GM23338 (cell line): ENCODE results near the gene C16orf82. TPM values are rescaled to one million over a fixed set of nuclear protein-coding genes. Genes with fewer than 3 reads are reported as not detected.

ENCODE experiments used
- ATAC-seq: fragments of 200-7000 bp; cut with Tn5 transposase; 3 replicates; pipeline ENCODE4 v1.9.1; 2020
- DNase-seq: peaks from one replicate; pipeline ENCODE4 v3.0.0-alpha.2; 2015; ENCODE audit warnings: low spot score
- H2AFZ ChIP-seq: fragments of 200-600 bp; sonication (generic); 2 replicates; pipeline ENCODE4 v1.8.0; 2016; ENCODE audit warnings: antibody characterized with exemption, mild to moderate bottlenecking, moderate library complexity
- H3F3A ChIP-seq: fragments of 200-600 bp; sonication (generic); replicated peaks from 2 replicates; pipeline ENCODE4 v1.8.0; 2017; ENCODE audit warnings: antibody characterized with exemption, mixed run types, low read depth
- H3K27ac ChIP-seq: fragments of 200-600 bp; sonication (generic); 2 replicates; pipeline ENCODE4 v1.6.1; 2016; ENCODE audit warnings: low read depth
- H3K27me3 ChIP-seq: fragments of 200-600 bp; sonication (generic); 2 replicates; pipeline ENCODE4 v1.8.0; 2016; ENCODE audit warnings: mild to moderate bottlenecking, mixed run types, moderate library complexity; ENCODE audit not compliant: insufficient read depth
- H3K36me3 ChIP-seq: fragments of 200-600 bp; sonication (generic); 2 replicates; pipeline ENCODE4 v1.8.0; 2016; ENCODE audit warnings: mild to moderate bottlenecking; ENCODE audit not compliant: insufficient read depth
- H3K4me1 ChIP-seq: fragments of 200-600 bp; sonication (generic); 2 replicates; pipeline ENCODE4 v1.8.0; 2016; ENCODE audit warnings: mild to moderate bottlenecking, moderate library complexity; ENCODE audit not compliant: insufficient read depth
- H3K4me2 ChIP-seq: fragments of 200-600 bp; sonication (generic); 2 replicates; pipeline ENCODE4 v1.7.1; 2017; ENCODE audit warnings: mixed run types
- H3K4me3 ChIP-seq: fragments of 200-600 bp; sonication (generic); 2 replicates; pipeline ENCODE4 v1.6.1; 2016; ENCODE audit warnings: mixed run types
- H3K79me2 ChIP-seq: fragments of 200-600 bp; sonication (generic); replicated peaks from 2 replicates; pipeline ENCODE4 v1.8.0; 2017; ENCODE audit warnings: mild to moderate bottlenecking; ENCODE audit not compliant: insufficient read depth
- H3K9me2 ChIP-seq: fragments of 200-600 bp; sonication (generic); 2 replicates; pipeline ENCODE4 v1.8.0; 2017; ENCODE audit not compliant: insufficient read depth
- H4K20me1 ChIP-seq: fragments of 200-600 bp; sonication (generic); replicated peaks from 2 replicates; pipeline ENCODE4 v1.8.0; 2017; ENCODE audit warnings: mild to moderate bottlenecking; ENCODE audit not compliant: insufficient read depth
- H3K27ac Mint-ChIP-seq: 2 replicates; pipeline ENCODE4 v1.8.0; 2020; ENCODE audit warnings: inconsistent platforms, mild to moderate bottlenecking, moderate library complexity, mixed read lengths
- H3K27me3 Mint-ChIP-seq: 3 replicates; pipeline ENCODE4 v1.8.0; 2022; ENCODE audit warnings: low read depth, mild to moderate bottlenecking, moderate library complexity, mixed read lengths, inconsistent platforms; ENCODE audit not compliant: insufficient read depth, poor library complexity
- H3K36me3 Mint-ChIP-seq: 3 replicates; pipeline ENCODE4 v1.8.0; 2021; ENCODE audit warnings: low read depth, mild to moderate bottlenecking, inconsistent platforms, moderate library complexity, mixed read lengths
- H3K4me1 Mint-ChIP-seq: 3 replicates; pipeline ENCODE4 v1.8.0; 2020; ENCODE audit warnings: mild to moderate bottlenecking, inconsistent platforms, mixed read lengths
- H3K4me3 Mint-ChIP-seq: 3 replicates; pipeline ENCODE4 v1.8.0; 2021; ENCODE audit warnings: moderate library complexity, mild to moderate bottlenecking, inconsistent platforms, mixed read lengths
- H3K9me3 Mint-ChIP-seq: 3 replicates; pipeline ENCODE4 v1.8.0; 2020; ENCODE audit warnings: moderate library complexity, mild to moderate bottlenecking, inconsistent platforms, mixed read lengths
- CREB1 ChIP-seq: fragments of 250-450 bp; sonication (Bioruptor Pico); IDR thresholded peaks from 2 replicates; pipeline ENCODE4 v1.5.0; 2020; ENCODE audit warnings: low read depth, mild to moderate bottlenecking, moderate library complexity
- EZH2 ChIP-seq: fragments of 200-600 bp; sonication (generic); IDR thresholded peaks from one replicate; pipeline ENCODE4 v1.8.0; 2017; ENCODE audit warnings: antibody characterized with exemption, mild to moderate bottlenecking, low read depth; ENCODE audit not compliant: unreplicated experiment
- EZH2phosphoT487 ChIP-seq: fragments of 200-600 bp; sonication (generic); IDR thresholded peaks from one replicate; pipeline ENCODE4 v1.8.1; 2018; ENCODE audit warnings: antibody characterized with exemption; ENCODE audit not compliant: unreplicated experiment
- JUNB ChIP-seq: IDR thresholded peaks from one replicate; pipeline ENCODE4 v1.6.1; 2016; ENCODE audit warnings: antibody characterized with exemption; ENCODE audit not compliant: unreplicated experiment
- NANOG ChIP-seq: IDR thresholded peaks from 2 replicates; pipeline ENCODE4 v1.6.1; 2016; ENCODE audit warnings: antibody characterized with exemption, borderline replicate concordance
- POLR2AphosphoS5 ChIP-seq: IDR thresholded peaks from 2 replicates; pipeline ENCODE4 v1.6.1; 2016; ENCODE audit warnings: antibody characterized with exemption, low read depth
- ZNF331 ChIP-seq: fragments of 250-450 bp; sonication (Bioruptor Pico); IDR thresholded peaks from 2 replicates; pipeline ENCODE4 v1.5.0; 2020; ENCODE audit warnings: low read depth, mild to moderate bottlenecking, moderate library complexity
- polyA plus RNA-seq: library from polyadenylated mRNA; unstranded; fragments of >200 nt; fragmentation: Nextera tagmentation; extraction: Ambion mirVana; gene quantifications from 2 replicates; pipeline ENCODE4 v1.2.1, GENCODE V29; 2016
- total RNA-seq: library from RNA; depleted of rRNA; stranded (reverse); fragments of >200 nt; shearing (Covaris generic); gene quantifications from 2 replicates; pipeline ENCODE4 v1.2.3, GENCODE V29; 2014
- TF ChIP-seq, protein P1 (sequence below): fragments of 250-450 bp; sonication (Bioruptor Pico); IDR thresholded peaks from 2 replicates; pipeline ENCODE4 v1.5.0; 2020; ENCODE audit warnings: mild to moderate bottlenecking, moderate library complexity
- TF ChIP-seq, protein P2 (sequence below): IDR thresholded peaks from one replicate; pipeline ENCODE4 v1.6.1; 2018; ENCODE audit warnings: antibody characterized with exemption; ENCODE audit not compliant: unreplicated experiment
- TF ChIP-seq, protein P3 (sequence below): IDR thresholded peaks from 2 replicates; pipeline ENCODE4 v1.6.1; 2016; ENCODE audit warnings: antibody characterized with exemption

The C16orf82 gene
- total and polyA plus RNA-seq, 2 experiments from 2014 or later = not detected

DNA sequence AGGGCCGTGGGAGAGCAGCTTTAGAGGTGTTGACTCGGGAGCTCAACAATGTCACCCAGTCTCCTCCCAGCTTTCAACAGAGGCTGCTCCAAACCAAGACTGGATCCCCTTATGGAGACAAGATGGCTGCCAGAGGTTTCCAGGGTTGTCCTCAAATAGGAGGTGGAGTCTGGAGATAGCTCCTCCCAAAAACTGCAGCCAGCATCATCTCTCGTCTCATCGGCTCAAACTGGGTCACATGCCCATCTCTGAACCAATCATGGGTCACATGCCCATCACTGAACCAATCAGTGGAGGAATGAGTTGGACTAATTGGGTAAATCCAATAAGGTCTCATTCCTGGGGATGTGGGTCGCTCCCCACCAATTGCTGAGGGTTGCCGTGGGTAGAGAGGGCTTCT lies 41.1 kb upstream of the C16orf82 start:
- H3K36me3 Mint-ChIP-seq = peaks cover 17% of the 10 kb centered on the region
- H2AFZ ChIP-seq = no peak overlapping the region
- H3K9me2 ChIP-seq = no peaks in the 10 kb centered on the region
- H3K79me2 ChIP-seq = no peaks in the 10 kb centered on the region
- no peak overlapping the region for H3K4me3 ChIP-seq
- DNase-seq (peak; percentile 9), ATAC-seq (no peak)
- no peaks in the 10 kb centered on the region for H3K4me1 ChIP-seq
- H3K4me1 Mint-ChIP-seq = no peaks in the 10 kb centered on the region
- H3K4me2 ChIP-seq = no peak overlapping the region
- H3K9me3 Mint-ChIP-seq = peaks cover 100% of the 10 kb centered on the region
- no peaks in the 10 kb centered on the region for H3F3A ChIP-seq
- H3K4me3 Mint-ChIP-seq = no peak overlapping the region
- TF ChIP-seq ZNF331 (CRISPR knock-in tag) = no peak
- TF ChIP-seq, protein P1, sequence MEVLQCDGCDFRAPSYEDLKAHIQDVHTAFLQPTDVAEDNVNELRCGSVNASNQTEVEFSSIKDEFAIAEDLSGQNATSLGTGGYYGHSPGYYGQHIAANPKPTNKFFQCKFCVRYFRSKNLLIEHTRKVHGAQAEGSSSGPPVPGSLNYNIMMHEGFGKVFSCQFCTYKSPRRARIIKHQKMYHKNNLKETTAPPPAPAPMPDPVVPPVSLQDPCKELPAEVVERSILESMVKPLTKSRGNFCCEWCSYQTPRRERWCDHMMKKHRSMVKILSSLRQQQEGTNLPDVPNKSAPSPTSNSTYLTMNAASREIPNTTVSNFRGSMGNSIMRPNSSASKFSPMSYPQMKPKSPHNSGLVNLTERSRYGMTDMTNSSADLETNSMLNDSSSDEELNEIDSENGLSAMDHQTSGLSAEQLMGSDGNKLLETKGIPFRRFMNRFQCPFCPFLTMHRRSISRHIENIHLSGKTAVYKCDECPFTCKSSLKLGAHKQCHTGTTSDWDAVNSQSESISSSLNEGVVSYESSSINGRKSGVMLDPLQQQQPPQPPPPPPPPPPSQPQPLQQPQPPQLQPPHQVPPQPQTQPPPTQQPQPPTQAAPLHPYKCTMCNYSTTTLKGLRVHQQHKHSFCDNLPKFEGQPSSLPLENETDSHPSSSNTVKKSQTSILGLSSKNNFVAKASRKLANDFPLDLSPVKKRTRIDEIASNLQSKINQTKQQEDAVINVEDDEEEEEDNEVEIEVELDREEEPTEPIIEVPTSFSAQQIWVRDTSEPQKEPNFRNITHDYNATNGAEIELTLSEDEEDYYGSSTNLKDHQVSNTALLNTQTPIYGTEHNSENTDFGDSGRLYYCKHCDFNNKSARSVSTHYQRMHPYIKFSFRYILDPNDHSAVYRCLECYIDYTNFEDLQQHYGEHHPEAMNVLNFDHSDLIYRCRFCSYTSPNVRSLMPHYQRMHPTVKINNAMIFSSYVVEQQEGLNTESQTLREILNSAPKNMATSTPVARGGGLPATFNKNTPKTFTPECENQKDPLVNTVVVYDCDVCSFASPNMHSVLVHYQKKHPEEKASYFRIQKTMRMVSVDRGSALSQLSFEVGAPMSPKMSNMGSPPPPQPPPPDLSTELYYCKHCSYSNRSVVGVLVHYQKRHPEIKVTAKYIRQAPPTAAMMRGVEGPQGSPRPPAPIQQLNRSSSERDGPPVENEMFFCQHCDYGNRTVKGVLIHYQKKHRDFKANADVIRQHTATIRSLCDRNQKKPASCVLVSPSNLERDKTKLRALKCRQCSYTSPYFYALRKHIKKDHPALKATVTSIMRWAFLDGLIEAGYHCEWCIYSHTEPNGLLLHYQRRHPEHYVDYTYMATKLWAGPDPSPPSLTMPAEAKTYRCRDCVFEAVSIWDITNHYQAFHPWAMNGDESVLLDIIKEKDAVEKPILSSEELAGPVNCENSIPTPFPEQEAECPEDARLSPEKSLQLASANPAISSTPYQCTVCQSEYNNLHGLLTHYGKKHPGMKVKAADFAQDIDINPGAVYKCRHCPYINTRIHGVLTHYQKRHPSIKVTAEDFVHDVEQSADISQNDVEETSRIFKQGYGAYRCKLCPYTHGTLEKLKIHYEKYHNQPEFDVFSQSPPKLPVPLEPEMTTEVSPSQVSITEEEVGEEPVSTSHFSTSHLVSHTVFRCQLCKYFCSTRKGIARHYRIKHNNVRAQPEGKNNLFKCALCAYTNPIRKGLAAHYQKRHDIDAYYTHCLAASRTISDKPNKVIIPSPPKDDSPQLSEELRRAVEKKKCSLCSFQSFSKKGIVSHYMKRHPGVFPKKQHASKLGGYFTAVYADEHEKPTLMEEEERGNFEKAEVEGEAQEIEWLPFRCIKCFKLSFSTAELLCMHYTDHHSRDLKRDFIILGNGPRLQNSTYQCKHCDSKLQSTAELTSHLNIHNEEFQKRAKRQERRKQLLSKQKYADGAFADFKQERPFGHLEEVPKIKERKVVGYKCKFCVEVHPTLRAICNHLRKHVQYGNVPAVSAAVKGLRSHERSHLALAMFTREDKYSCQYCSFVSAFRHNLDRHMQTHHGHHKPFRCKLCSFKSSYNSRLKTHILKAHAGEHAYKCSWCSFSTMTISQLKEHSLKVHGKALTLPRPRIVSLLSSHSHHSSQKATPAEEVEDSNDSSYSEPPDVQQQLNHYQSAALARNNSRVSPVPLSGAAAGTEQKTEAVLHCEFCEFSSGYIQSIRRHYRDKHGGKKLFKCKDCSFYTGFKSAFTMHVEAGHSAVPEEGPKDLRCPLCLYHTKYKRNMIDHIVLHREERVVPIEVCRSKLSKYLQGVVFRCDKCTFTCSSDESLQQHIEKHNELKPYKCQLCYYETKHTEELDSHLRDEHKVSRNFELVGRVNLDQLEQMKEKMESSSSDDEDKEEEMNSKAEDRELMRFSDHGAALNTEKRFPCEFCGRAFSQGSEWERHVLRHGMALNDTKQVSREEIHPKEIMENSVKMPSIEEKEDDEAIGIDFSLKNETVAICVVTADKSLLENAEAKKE (CRISPR knock-in tag) = no peak
- no peak for TF ChIP-seq EZH2
- TF ChIP-seq JUNB = no peak
- no peak for TF ChIP-seq EZH2phosphoT487
- TF ChIP-seq NANOG = no peak
- no peak overlapping the region for H3K27ac Mint-ChIP-seq
- peaks cover 3% of the 10 kb centered on the region for H3K27me3 Mint-ChIP-seq
- no peaks in the 10 kb centered on the region for H4K20me1 ChIP-seq
- no peaks in the 10 kb centered on the region for H3K36me3 ChIP-seq
- H3K27ac ChIP-seq = no peak overlapping the region
- H3K27me3 ChIP-seq = no peaks in the 10 kb centered on the region

DNA sequence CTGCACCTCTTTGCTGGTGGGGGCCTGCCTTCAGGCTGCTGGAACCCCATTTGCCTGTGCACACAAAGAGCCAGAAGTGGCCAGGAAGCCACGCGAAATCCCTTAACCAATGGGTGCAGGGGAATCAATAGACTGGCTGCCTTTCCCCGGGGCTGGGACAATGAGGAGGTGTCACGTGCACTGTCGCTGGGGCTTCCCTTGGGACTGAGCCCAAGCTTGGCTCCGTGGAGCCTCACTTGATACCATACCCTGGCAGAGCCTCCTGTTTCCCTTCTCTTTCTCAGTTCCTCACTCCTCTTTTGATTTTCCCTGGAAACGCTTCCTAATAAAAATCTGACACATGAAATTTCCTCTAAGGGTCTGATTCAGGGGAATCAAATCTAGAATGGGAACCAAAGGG lies 38.8 kb upstream of the C16orf82 start:
- no peak overlapping the region for H3K27ac ChIP-seq
- no peak for DNase-seq
- no peaks in the 10 kb centered on the region for H4K20me1 ChIP-seq
- Mint-ChIP-seq H3K27ac (no peak overlapping the region), H3K4me1 (no peaks in the 10 kb centered on the region), H3K4me3 (no peak overlapping the region), H3K9me3 (peaks cover 92% of the 10 kb centered on the region), H3K27me3 (no peaks in the 10 kb centered on the region), H3K36me3 (peaks cover 14% of the 10 kb centered on the region)
- H3K4me3 ChIP-seq = no peak overlapping the region
- no peaks in the 10 kb centered on the region for H3K27me3 ChIP-seq
- no peaks in the 10 kb centered on the region for H3K4me1 ChIP-seq
- H3F3A ChIP-seq = no peaks in the 10 kb centered on the region
- no peaks in the 10 kb centered on the region for H3K9me2 ChIP-seq
- H3K4me2 ChIP-seq = no peak overlapping the region
- no peak overlapping the region for H2AFZ ChIP-seq
- H3K36me3 ChIP-seq = no peaks in the 10 kb centered on the region
- H3K79me2 ChIP-seq = no peaks in the 10 kb centered on the region
- ATAC-seq = no peak
- TF ChIP-seq CREB1 (CRISPR knock-in tag) (no peak), POLR2AphosphoS5 (no peak), EZH2phosphoT487 (no peak)
- TF ChIP-seq, protein P2, sequence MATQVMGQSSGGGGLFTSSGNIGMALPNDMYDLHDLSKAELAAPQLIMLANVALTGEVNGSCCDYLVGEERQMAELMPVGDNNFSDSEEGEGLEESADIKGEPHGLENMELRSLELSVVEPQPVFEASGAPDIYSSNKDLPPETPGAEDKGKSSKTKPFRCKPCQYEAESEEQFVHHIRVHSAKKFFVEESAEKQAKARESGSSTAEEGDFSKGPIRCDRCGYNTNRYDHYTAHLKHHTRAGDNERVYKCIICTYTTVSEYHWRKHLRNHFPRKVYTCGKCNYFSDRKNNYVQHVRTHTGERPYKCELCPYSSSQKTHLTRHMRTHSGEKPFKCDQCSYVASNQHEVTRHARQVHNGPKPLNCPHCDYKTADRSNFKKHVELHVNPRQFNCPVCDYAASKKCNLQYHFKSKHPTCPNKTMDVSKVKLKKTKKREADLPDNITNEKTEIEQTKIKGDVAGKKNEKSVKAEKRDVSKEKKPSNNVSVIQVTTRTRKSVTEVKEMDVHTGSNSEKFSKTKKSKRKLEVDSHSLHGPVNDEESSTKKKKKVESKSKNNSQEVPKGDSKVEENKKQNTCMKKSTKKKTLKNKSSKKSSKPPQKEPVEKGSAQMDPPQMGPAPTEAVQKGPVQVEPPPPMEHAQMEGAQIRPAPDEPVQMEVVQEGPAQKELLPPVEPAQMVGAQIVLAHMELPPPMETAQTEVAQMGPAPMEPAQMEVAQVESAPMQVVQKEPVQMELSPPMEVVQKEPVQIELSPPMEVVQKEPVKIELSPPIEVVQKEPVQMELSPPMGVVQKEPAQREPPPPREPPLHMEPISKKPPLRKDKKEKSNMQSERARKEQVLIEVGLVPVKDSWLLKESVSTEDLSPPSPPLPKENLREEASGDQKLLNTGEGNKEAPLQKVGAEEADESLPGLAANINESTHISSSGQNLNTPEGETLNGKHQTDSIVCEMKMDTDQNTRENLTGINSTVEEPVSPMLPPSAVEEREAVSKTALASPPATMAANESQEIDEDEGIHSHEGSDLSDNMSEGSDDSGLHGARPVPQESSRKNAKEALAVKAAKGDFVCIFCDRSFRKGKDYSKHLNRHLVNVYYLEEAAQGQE = no peak
- TF ChIP-seq, protein P3, sequence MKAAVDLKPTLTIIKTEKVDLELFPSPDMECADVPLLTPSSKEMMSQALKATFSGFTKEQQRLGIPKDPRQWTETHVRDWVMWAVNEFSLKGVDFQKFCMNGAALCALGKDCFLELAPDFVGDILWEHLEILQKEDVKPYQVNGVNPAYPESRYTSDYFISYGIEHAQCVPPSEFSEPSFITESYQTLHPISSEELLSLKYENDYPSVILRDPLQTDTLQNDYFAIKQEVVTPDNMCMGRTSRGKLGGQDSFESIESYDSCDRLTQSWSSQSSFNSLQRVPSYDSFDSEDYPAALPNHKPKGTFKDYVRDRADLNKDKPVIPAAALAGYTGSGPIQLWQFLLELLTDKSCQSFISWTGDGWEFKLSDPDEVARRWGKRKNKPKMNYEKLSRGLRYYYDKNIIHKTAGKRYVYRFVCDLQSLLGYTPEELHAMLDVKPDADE = no peak
